Activated T-cell treated with anti-CD3 and anti-CD28 coated beads, Interleukin-2, amount 50 U/mL, for 48 hours (primary cell): ENCODE measurements around the gene PFKFB1.

Experiments used
- DNase-seq, 2 experiments: peaks; one replicate each; pipeline ENCODE4 v3.0.0-alpha.2; 2020

PFKFB1 gene

DNA sequence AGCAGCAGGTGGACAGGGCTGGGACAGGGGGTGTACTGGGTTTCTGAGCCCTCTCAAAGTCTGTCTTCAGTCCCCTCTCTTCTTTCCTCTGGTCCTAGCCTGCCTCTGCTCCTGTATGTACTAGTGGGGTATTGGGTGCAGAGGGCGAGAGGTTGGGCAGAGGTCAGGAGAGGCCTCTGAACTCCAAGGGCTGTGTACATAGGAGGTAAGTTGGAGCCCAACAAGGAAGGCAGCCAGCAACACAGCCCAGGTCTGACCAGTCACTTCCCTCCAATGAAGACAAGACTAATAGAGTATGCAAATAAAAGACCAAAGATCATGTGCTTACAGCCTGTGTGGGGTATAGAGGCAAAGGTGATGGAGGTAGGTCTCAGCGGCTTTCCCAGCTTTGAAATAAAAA is at the start of gene PFKFB1:
PFKFB1 (minus strand) TSS at position 90 of the 400 bp plus-strand sequence. CDS start 181 bp downstream, outside the sequence.
- DNase-seq: no peak

DNA sequence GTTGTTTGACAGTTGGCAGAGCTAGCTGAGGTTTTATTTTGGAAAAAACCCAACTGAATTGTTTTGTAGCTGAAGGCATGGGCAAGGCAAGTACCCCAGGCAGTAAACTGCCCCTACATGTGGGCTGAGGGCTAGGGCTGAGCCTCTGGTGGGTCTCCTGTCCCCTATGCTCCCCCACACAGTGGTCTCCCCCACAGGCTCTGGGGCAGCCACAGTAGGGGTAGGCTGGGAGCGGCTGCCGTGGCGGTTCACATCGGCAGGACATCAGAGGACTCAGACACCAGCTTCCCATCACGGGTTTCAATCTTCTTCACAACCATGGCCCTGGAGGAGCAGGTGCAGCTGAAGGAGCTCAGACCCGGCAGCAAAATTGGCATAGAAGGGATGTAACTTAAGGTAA is 47.5 kb upstream of the PFKFB1 start:
- DNase-seq: no peak

DNA sequence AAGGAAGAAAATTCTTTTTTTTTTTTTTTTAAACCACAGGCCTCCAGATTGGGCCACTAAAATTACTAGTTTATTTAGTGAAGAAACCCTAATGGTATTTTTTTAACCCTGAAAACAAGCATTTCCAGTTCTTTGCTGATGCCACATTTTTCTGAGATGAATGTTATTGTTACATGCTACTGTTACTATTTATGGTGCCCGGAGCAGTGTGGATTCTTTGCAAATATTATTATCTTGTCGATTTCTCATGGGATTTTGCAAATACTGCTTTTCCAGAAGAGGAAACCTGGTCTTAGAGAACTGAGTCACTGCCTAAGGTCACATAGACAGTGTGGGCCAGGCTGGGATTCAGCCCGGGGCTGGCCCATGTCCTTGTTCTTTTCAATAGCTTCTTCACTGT is 45.5 kb upstream of the PFKFB1 start:
- no peak for DNase-seq

DNA sequence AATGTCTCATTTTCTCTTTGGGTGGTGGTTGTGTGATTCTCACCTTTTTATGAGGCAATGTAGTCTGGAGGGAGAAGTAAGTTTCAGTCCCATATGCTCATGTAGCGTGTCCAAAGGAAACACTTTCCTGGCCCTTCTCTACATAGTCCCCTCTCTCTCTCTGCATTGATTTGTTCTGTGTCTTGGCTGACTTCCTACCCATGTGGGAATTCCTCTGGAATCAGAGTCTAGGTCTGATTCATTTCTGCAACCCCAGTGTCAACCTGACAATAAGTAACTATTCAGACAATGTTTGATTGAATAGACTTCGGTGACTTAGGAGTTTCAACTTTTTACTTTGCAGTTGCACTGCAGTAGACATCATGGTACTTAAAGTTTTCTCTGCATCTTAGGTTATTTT is 39.4 kb upstream of the PFKFB1 start:
- DNase-seq: no peak

DNA sequence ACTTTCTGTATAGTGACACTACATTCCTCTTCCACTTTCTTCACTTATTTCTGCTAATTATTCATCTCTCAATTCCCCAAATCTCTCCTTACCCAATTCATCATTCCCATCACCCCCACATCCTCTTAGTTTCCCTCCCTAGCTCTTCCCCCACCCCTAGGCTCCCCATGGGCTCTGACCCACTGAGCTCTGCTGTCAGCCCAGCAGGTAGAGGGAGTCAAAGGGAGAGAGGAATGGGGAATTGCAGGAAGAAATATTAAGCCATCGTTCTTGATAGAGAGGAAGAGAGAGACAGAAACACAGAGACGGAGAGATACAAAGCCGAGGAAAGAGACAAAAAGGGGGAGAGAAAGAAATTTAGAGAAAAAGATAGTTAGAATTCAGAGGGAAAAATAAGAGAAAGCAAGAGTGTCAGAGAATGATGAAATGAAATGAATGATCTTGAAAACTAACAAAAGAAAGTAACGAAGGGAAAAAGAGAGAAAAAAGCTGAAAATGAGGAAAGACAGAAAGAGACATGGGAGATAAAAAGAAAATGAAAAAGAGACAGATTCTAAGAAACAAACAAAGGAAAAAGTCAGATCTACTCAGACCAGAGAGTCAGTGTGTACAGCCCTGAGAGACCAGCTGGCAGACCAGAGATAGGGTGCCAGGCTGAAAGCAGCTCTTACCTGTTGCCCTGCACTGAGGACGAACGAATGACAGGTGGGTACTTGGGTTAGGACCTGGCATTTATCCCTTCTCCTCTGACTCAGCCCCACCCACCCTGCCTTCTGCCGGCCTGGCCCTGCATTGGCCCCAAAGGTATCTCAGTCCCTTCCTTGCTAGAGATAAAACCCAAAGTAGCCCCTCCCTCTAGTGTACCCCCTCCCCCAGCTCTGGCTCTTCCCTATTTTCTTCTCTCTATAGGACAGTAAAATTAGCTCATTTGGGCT is 36.5 kb upstream of the PFKFB1 start, which contains the start of gene ALAS2:
ALAS2 (minus strand) TSS at position 707 of the 935 bp plus-strand sequence. CDS start 4,977 bp downstream, outside the sequence.
- DNase-seq: no peak

DNA sequence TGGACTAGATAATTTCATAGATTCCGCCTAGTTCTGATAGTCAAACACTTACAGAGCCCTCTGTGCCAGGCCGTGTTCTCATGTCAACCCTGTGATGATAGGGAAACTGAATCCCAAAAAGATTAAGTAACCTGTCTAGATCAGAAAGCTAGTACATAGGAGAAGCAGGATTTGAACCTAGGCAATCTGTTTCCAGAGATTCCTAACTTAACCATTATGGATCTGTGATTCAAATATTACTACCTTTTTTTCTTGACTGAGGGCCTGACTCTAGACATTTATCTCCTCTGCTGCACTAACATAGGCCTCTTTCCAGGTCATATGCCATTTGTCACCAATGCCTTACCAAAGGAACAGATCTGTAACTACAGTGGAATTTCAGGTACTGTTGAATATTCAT is 35.3 kb upstream of the PFKFB1 start:
- DNase-seq: no peak

DNA sequence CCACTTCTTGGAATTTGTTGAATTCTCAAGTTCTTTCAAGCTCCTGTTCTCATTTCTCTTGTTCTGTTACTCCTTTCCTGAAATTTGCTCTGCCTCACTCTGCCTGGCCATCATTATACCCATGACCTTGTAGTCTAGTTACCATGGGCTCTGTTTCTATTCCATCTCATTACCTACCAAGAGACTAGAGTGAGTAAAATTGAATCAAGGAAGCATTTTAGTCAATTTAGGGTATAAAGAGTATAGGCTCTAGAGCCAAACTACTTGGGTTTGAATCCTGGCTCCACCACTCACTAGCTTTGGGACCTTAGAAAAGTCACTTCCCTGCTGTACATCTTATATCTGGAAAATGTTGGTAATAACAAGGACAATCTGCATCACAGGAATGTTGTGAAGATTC is 34.6 kb upstream of the PFKFB1 start:
- DNase-seq: no peak

DNA sequence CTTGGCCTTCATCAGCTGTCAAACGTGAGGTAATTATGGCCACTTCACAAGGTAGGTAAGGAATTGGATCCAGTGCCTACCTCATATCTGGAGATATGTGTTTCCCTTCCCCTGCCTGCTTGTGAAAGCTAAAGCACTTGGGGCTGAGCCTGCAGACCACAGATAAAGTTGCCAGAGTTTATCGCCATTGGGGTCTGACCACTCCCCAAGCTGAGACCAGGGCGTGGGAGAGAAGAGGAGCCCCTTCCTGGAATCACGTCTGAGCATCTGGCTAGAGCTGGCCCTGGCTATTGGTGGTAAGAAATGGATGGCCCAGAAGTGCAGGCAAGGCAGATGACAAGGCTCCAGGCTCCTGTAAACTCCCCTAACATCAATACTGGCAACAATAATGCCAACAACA is 34.1 kb upstream of the PFKFB1 start:
- no peak for DNase-seq

DNA sequence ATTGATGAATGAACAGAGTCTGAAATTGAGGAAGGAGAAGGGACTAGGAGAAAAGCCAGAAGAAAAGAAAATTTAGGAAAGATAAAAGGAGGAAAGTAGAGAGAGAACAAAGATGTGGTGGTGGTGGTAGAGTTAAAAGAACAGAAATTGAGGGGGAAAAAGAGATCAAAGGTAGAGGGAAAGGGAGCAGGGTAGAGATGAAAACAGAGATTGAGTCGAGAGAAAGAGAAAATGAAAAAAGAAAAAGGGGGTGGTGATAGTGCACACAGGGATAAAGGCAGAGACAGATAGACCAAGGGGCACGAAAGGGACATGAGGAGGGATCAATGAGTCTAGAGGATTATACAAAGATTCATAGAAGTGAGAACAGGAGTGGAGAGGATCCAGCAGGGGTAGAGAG is 32.9 kb upstream of the PFKFB1 start:
- DNase-seq: no peak

DNA sequence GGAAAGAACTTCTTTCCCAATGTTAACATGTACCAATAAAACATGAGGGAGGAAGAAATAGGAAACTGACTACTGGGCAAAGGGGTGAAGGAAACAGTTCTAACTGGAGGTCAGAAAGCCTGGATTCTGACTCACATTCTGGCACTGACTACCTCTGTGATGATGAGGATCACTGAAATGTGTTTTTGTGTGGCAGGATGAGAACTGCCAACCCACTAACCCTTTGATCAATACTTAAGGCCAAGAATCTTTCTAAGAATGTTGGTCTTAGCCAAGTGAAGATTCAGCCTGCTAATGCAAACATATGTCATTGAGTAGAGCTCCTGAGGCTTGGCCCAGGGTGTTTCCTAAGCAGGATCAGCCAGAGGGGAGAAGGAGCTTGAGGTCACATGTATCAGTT is 32.2 kb upstream of the PFKFB1 start:
- DNase-seq: no peak

DNA sequence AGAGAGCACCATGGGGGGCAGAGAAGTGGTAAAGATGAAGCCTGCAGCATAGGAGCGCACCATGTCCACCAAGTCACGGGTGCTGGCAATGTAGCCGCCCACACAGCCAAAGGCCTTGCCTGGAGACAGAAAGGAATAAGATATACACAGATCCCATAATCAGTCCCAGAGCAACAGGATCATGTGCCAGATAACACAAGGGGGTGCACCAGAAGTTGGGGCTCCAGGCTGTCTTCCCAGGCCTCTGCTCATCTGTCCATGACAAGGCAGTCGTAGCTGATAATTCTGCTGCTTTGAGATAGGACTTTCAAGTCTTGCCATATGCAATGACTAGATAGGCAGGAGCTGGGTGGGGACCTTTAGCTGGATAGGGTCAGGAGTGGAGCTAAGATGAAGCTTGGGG is 20.9 kb upstream of the PFKFB1 start:
- DNase-seq: no peak

DNA sequence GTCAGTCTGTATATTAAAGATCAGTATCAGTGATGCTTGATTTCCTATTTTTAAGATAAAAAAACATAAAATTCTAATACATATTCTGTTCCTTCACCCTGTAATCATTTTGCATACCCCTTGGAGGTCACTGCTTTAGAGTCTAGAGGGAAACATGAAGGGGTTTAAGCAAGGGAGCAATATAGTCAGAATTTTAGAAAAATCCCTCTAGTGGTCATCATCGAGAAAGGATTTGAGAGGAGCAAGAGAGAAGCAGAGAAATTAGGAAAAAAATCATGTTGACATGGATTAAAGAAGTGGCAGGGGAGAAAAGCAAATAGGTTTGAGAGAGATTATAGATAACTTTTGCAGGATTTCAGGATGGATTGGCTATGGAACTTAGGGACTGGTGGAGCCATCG is 17.3 kb upstream of the PFKFB1 start:
- no peak for DNase-seq

DNA sequence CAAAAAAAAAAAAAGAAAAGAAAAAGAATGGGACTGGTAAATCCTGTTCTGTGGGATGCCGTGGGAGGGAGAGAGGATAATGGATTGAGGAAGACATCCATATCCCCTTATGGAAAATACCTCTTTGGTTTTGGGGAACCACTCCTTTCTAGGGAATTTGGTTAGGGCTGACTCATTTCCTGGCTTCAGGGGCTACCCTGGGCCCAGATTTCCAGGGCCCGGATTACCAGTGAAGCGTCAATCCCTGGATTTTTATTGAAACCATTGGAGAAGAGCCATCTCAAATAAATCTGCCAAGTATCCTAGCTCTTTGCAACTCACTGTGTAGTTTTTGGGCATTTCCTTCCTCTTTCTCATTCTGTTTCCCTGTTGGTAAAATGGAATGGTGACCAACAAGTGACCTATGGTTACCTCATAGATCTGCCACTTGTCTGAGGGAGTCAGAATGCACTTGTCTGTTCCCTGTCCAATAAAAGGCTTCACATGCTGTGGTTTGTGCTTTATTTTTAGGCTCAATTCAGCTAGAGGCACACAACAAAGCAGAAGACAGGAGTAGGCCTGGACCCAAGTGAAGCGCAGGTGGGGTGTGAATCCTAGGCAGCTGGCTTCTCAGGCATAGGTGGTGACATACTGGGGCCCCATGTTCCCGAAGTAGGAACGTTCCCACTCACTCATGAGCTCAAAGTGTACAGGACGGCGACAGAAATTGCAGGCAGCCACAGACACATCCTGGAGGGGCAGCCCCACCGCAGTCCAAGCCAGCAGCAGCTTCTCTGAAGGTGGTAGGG is 14.8 kb upstream of the PFKFB1 start:
- no peak for DNase-seq

DNA sequence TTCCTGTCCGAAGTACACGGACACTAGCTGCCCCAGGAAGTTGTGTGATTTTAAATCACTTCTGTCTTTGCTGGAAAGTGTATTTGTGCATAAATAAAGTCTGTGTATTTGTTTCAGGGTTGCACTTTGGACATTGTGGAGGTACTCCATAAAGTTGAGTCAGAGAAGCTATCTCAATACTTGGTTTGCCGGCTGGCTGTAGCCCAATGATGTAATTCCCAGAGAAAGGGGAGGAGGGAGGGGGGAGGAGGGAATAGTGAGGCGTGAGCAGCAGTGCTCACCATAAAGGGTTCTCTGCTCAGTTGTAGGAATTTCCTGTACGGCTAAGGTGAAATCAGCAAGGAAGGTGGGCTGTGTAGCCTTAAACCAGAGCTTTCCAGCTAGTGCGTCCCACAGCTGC is 13.7 kb upstream of the PFKFB1 start:
- DNase-seq: no peak

DNA sequence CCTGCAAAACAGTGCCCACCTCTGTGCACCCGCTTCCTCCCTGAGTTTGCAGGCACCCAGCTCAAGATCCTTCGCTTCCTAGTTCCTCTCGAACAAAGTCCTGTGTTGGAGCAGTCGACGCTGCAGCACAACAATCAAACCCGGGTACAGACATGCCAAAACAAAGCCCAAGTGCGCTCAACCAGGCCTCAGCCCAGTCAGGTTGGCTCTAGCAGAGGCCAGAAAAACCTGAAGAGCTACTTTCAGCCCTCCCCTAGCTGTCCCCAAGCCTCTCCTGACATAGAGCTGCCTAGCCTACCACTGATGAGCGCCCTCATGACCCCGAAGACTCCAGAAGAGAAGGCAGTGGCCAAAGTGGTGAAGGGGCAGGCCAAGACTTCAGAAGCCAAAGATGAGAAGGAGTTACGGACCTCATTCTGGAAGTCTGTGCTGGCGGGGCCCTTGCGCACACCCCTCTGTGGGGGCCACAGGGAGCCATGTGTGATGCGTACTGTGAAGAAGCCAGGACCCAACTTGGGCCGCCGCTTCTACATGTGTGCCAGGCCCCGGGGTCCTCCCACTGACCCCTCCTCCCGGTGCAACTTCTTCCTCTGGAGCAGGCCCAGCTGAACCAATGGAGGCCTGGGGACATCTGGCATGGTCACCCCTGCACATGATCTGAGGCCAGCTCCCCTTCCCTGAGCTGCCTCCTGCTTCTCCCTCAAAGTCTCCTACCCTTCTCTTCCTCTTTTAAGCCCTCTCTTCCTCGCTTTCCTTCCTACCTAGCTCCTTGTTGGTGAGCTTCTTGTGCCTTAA is 13.0 kb upstream of the PFKFB1 start:
- DNase-seq: no peak

DNA sequence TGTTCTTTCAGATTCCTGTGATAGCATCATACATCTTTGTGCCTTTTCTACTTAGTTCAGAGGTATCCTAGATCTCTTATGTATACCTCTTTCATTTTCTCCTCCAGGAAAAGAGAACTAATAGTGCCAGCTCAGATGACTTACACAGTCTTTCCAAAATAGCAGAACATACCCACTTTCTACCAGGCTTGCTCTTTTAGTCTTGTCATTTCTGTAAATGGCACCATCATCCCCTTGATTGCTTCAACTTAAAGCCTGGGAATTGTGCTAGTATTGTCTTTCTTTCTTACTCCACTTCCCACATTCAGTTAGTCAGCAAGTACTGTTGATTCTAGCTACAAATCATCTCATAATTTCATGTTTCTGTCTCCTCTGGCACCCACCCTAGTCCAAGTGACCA is 11.3 kb upstream of the PFKFB1 start:
- no peak for DNase-seq

DNA sequence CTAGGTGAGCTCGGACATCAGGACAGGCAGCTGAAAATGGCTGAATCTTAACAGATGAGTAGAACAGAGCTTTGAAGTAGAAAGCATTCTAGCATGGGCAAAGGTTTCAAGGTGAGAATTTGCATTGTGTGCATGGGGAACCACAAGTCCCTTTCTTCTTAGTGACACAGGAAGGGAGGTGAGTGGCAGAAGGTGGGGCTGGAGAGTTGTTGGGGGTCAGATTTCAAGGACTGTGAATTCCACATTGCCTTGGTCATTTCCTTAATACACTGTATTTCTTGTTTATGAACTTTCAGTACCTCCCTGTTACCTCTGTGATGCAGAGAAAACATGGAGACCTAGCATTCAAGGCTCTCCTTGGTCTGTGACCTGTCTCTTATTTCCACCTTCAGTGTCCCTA is 10.2 kb upstream of the PFKFB1 start:
- no peak for DNase-seq

DNA sequence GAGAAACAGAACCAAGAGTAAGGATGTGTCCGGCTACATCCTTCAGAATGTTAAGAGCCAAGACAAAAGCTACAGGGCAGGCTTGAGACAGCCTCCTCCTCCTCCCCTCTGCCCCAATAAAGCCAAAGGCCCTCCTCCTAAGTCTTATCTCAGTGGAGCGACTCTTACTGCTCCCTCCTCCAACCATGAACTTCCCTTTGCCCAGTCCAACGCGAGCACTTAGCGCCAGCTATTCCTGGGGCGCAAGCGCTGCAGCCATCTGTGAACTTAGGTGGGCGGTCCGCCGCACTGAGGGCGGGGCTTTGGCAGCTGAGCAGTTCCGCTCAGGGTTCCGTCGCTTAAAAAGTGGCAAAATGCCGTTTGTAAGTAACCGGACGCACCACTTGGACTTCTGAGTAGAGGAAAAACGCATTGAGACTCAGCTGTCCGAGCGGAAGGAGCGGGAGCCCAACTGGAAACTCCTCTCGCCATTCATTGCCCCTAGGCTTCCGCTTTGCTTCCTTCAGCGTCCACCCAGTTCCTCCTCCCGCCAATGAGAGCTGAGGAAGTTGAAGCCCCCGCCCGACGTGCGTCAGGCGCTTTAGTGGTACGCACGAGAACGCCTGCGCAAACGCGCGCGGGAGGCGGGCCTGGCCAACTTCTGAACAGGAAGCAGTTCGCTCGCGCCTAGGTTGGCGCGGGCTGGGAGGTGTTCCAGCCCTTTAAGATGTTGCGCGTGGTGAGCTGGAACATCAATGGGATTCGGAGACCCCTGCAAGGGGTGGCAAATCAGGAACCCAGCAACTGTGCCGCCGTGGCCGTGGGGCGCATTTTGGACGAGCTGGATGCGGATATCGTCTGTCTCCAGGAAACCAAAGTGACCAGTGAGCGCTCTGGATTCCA is 6.0 kb upstream of the PFKFB1 start, which contains the start of gene APEX2:
APEX2 (plus strand) TSS at position 647 of the 882 bp plus-strand sequence; CDS start at position 707, 60 bp downstream.
- peak; percentile 84 to 88 for DNase-seq

DNA sequence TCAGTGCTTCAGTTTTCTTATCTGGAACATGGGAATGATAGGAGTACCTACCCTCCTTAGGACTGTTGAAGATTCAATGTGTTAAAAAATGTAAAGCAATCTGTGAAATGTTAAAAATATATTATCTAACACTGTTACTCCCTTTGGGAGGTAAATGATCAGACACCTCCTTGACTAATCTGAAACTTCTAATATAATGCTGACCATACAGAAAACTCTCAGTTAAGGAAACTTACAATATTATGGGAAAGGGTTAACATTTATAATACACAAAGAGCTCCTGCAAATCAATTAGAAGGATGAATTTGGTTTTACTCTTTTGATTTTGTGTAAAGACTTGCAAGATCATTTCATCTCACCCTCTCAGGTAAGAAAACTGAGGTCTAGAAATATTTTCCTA is 1.6 kb upstream of the PFKFB1 start:
- no peak for DNase-seq

DNA sequence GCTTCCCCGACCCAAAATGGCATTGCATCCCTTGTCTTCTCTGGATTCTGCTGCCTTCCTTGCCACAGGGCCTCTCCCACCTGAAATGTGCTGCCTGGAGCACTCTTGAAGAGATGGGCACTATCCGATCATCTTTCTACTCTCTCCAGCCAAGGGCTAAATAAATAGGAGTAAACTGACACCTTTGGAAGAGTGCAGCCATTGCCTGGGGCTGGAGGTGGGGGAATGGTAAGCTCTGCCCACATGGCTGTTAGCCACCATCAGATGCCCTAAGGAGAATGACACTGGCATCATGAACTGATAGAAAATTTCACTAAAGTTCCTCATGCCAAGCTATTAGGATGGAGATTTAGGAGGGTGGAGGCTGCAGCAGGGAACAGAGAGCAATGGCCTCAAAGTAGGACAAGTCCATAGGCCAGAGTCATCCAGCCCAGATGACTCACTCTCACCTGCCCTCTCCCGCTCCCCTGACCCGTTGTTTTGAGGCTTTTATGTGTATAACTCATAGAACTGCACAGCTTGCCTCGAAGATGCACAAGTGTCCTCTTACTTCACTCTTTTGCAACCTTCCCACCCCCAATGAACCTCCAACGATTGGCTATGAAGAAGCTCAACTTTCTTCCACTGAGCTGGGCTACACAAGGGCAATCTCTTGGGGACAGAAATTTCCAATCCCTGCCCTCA is 822 bp upstream of the PFKFB1 start:
- no peak for DNase-seq

DNA sequence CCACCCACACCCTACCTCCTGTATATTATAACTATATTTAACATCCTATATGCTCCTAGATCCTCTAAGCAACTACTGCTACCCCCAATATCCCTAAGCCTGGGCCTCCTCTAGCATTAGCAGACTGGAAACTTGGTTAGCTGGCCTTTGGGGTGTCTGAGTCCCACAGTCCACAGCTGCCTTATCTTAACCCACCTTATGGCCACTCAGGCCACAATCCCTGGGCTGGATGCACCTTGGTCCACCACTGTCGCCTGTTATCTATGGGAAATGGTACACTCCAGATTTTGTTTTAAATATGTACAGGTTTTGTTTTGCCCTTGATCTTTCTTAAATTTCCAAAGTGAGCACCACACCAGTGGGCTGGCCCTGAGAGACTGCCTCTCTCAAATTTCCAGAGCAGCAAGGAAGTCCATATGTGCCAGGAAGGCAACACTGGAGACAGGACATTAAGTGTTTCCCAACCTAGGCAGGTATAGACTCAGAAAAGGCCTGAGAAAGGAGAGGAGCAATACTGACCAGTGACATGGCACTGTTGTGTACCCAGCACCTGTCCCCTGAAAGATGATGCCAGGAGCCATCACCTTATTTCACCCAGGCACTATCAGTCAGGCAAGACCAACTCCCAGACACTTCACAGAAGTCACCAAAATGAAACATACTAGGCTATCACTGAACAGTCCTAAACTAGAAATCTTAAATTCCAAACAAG is 921 bp downstream of the PFKFB1 start:
- no peak for DNase-seq
